Smooth muscle cell of the umbilical artery (primary cell): ENCODE measurements around the gene SLAIN1. TPM values are rescaled to one million over a fixed set of nuclear protein-coding genes. Genes with fewer than 3 reads are reported as not detected.

Experiments used
- total RNA-seq: library from RNA; depleted of rRNA; stranded (reverse); fragments of >200 nt; gene quantifications from 2 replicates; pipeline ENCODE4 v1.2.3, GENCODE V29; 2014

The SLAIN1 gene
- total RNA-seq: 0.30 and 0.65 TPM in 2 replicates

GRCh38 chr13:77697217-77698103 is at the start of gene SLAIN1:
Gene SLAIN1 (plus strand): TSS chr13:77697687. CDS start chr13:77697914, 227 bp downstream.

Other genes with a start within 250 kb of the SLAIN1 start
- gene SCEL, start 162.0 kb upstream of the SLAIN1 start, total RNA-seq: not detected in 2 replicates
- 0.23 and 1.8 TPM in 2 replicates for gene EDNRB, start 221.1 kb downstream of the SLAIN1 start, total RNA-seq